GM12878 (cell line): ENCODE data around the gene DMRTB1. TPM values are rescaled to one million over a fixed set of nuclear protein-coding genes. Genes with fewer than 3 reads are reported as not detected.

Source experiments
- ATAC-seq: fragments of 200-7000 bp; cut with Tn5 transposase; 3 replicates; pipeline ENCODE4 v1.9.1; 2020; ENCODE audit warnings: mild to moderate bottlenecking, moderate library complexity
- BruUV-seq: library from RNA; stranded (reverse); fragments of 400-500 nt; replicated peaks from 2 replicates; lab custom pipeline; 2021; lab: Mats Ljungman, UMichigan
- CTCF ChIA-PET: fragments of 300-600 bp; sonication (Branson Sonifier 250); formaldehyde crosslinking; extraction: SDS; loops from one replicate; lab custom pipeline; 2021; ENCODE audit warnings: inconsistent platforms; lab: Yijun Ruan, JAX
- POLR2A ChIA-PET: fragments of 350-600 bp; formaldehyde crosslinking; extraction: SDS; loops from one replicate; lab custom pipeline; 2021; ENCODE audit warnings: inconsistent platforms; lab: Charles Lee
- RAD21 ChIA-PET: fragments of 300-600 bp; sonication (Branson Sonifier 250); formaldehyde crosslinking; loops from one replicate; lab custom pipeline; 2023; ENCODE audit warnings: antibody characterized with exemption; ENCODE audit not compliant: unreplicated experiment; lab: Charles Lee
- SMC1A ChIA-PET: fragments of 300-600 bp; sonication (Branson Sonifier 250); formaldehyde crosslinking; loops from one replicate; lab custom pipeline; 2023; ENCODE audit not compliant: unreplicated experiment, uncharacterized antibody; lab: Charles Lee
- DNase-seq: peaks from one replicate; pipeline ENCODE4 v3.0.0-alpha.2; 2011; ENCODE audit warnings: low read depth, low spot score
- FAIRE-seq: peaks from 3 replicates; lab custom pipeline; 2011; peaks lifted over from hg19 to GRCh38; lab: Jason Lieb, UNC
- H2AFZ ChIP-seq: 2 replicates; pipeline ENCODE4 v1.6.0; 2011; ENCODE audit warnings: low read depth, low read length, control low read depth; ENCODE audit not compliant: control insufficient read depth
- H3K27ac ChIP-seq: 2 replicates; pipeline ENCODE4 v1.5.1; 2011; ENCODE audit warnings: control low read depth; ENCODE audit not compliant: control insufficient read depth, insufficient read depth
- H3K27me3 ChIP-seq, 2 experiments: replicated peaks in 1 of 2; 2 replicates each; pipeline versions ENCODE4 v1.6.0 to v1.6.1; 2011; ENCODE audit warnings: low read length in 1 of 2; ENCODE audit not compliant: control insufficient read depth in 2 of 2, insufficient read depth in 2 of 2
- H3K36me3 ChIP-seq, 2 experiments: 2 replicates each; pipeline ENCODE4 v1.5.1; 2011; ENCODE audit warnings: low read length in 1 of 2; ENCODE audit not compliant: control insufficient read depth in 2 of 2, insufficient read depth in 2 of 2
- H3K4me1 ChIP-seq: 2 replicates; pipeline ENCODE4 v1.6.1; 2011; ENCODE audit warnings: mild to moderate bottlenecking, low read length, moderate library complexity, mixed read lengths; ENCODE audit not compliant: control insufficient read depth, insufficient read depth
- H3K4me2 ChIP-seq: 2 replicates; pipeline ENCODE4 v1.6.0; 2011; ENCODE audit warnings: control low read depth; ENCODE audit not compliant: control insufficient read depth, insufficient read depth
- H3K4me3 ChIP-seq: fragments of 200-600 bp; sonication (generic); 2 replicates; pipeline ENCODE4 v1.5.1; 2016
- H3K79me2 ChIP-seq: 2 replicates; pipeline ENCODE4 v1.6.0; 2011; ENCODE audit warnings: low read length; ENCODE audit not compliant: control insufficient read depth, insufficient read depth
- H3K9ac ChIP-seq: 2 replicates; pipeline ENCODE4 v1.8.0; 2011; ENCODE audit warnings: low read length, control low read depth, mixed read lengths; ENCODE audit not compliant: control insufficient read depth, insufficient read depth
- H3K9me3 ChIP-seq: replicated peaks from 3 replicates; pipeline ENCODE4 v1.5.1; 2011; ENCODE audit warnings: mild to moderate bottlenecking, low read length; ENCODE audit not compliant: control insufficient read depth, insufficient read depth
- H4K20me1 ChIP-seq: 2 replicates; pipeline ENCODE4 v1.6.0; 2011; ENCODE audit not compliant: control insufficient read depth, insufficient read depth
- ATF3 ChIP-seq: IDR thresholded peaks from 2 replicates; pipeline ENCODE4 v1.6.1; 2011; ENCODE audit warnings: low read depth, mild to moderate bottlenecking, low read length, moderate library complexity, borderline replicate concordance; ENCODE audit errors: extremely low read depth
- BCL3 ChIP-seq: IDR thresholded peaks from 2 replicates; pipeline ENCODE4 v1.6.1; 2011; ENCODE audit warnings: borderline replicate concordance, low read depth, mild to moderate bottlenecking, moderate library complexity, low read length; ENCODE audit not compliant: insufficient read depth, poor library complexity, severe bottlenecking
- CHD1 ChIP-seq: IDR thresholded peaks from 2 replicates; pipeline ENCODE4 v1.6.1; 2012; ENCODE audit warnings: low read depth, low read length, improper control_type of control experiment
- HDGF ChIP-seq: fragments of 450-650 bp; IDR thresholded peaks from 2 replicates; pipeline ENCODE4 v1.6.1; 2016; ENCODE audit warnings: antibody characterized with exemption
- IKZF2 ChIP-seq, 2 experiments: fragments of 450-650 bp; IDR thresholded peaks; 2 replicates each; pipeline ENCODE4 v1.6.1; 2017; ENCODE audit warnings: mild to moderate bottlenecking in 2 of 2, moderate library complexity in 2 of 2
- JUND ChIP-seq: IDR thresholded peaks from 2 replicates; pipeline ENCODE4 v1.6.1; 2012; ENCODE audit warnings: low read depth, mild to moderate bottlenecking, low read length, improper control_type of control experiment, moderate library complexity
- KLF5 ChIP-seq: fragments of 450-650 bp; IDR thresholded peaks from 2 replicates; pipeline ENCODE4 v1.6.1; 2014; ENCODE audit warnings: mild to moderate bottlenecking; ENCODE audit not compliant: partially characterized antibody
- LARP7 ChIP-seq: fragments of 450-650 bp; IDR thresholded peaks from 2 replicates; pipeline ENCODE4 v1.6.1; 2017; ENCODE audit warnings: mild to moderate bottlenecking
- NFYB ChIP-seq: IDR thresholded peaks from 2 replicates; pipeline ENCODE4 v1.6.1; 2011; ENCODE audit warnings: low read depth, mild to moderate bottlenecking, low read length, improper control_type of control experiment, moderate library complexity; ENCODE audit not compliant: insufficient read depth
- PRDM15 ChIP-seq: fragments of 450-650 bp; formaldehyde crosslinking; IDR thresholded peaks from 2 replicates; pipeline ENCODE4 v1.4.0; 2020; ENCODE audit warnings: mild to moderate bottlenecking, moderate library complexity
- RB1 ChIP-seq: fragments of 450-650 bp; formaldehyde crosslinking; IDR thresholded peaks from 2 replicates; pipeline ENCODE4 v1.6.1; 2017; ENCODE audit warnings: mild to moderate bottlenecking, borderline replicate concordance
- WGBS: methylation state at CpG from one replicate; pipeline ENCODE4 v1.1.6; 2016; ENCODE audit warnings: low lambda C conversion rate; ENCODE audit not compliant: insufficient replicate concordance, insufficient coverage; ENCODE audit errors: missing lambda C conversion rate; 5-methylcytosine and 5-hydroxymethylcytosine counted together
- in situ Hi-C: fragments of 300-500 bp; cut with MboI; formaldehyde crosslinking; loops from 9 replicates; pipeline ENCODE4 v1.14.3; 2018; ENCODE audit warnings: mixed read lengths
- intact Hi-C: fragments of 100-400 bp; cut with micrococcal nuclease; formaldehyde crosslinking; loops from one replicate; pipeline ENCODE4 v1.14.2; 2022; ENCODE audit not compliant: unreplicated experiment
- polyA plus RNA-seq, 11 experiments: library from polyadenylated mRNA; depleted of rRNA in 4 of 11; unstranded in 6 of 11; stranded (reverse) in 5 of 11; fragments of >200 nt; fragmentation: Nextera tagmentation in 4 of 11; fragmentation: Illumina TruSeq in 1 of 11; extraction: Ambion mirVana in 4 of 11; extraction: Trizol in 1 of 11; gene quantifications; 1 replicate in 1 of 11; 2 replicates in 10 of 11; pipeline versions ENCODE4 v1.2.1 to v1.2.3, GENCODE V29; 2011 to 2016; ENCODE audit warnings: inconsistent platforms in 2 of 11, missing spikeins in 2 of 11, low read depth in 1 of 11
- total RNA-seq, 4 experiments: library from RNA; depleted of rRNA in 3 of 4; stranded (reverse); fragments of >200 nt in 3 of 4; fragmentation: Illumina TruSeq in 1 of 4; extraction: Trizol in 1 of 4; gene quantifications; 2 replicates each; pipeline versions ENCODE4 v1.2.1 to v1.2.3, GENCODE V29; 2013 to 2021
- TF ChIP-seq, protein P1 (sequence below): IDR thresholded peaks from 2 replicates; pipeline ENCODE4 v1.6.1; 2012; ENCODE audit warnings: mild to moderate bottlenecking, low read depth, low read length

DMRTB1 gene
- total and polyA plus RNA-seq, 10 of the 15 experiments (the other 5 are each of a cell fraction or from before 2014, with no cell fraction given), result not detected

- no peak for TF ChIP-seq BCL3
- no peak for TF ChIP-seq KLF5
- no peak for TF ChIP-seq RB1
- no peak for TF ChIP-seq JUND
- TF ChIP-seq HDGF, result no peak
- TF ChIP-seq CHD1, result no peak
Observed at GRCh38 chr1:53416269-53416813, 42.9 kb upstream of the DMRTB1 start (continued).

- Histone ChIP-seq H3K36me3 (no peaks in the 10 kb centered on the region), H3K4me1 (peaks cover 16% of the 10 kb centered on the region), H3K9me3 (no peaks in the 10 kb centered on the region; the same call in 2 of the 3 replicates), H3K4me2 (no peak overlapping the region), H3K4me3 (no peak overlapping the region), H3K27me3 (peaks cover 0 to 6% of the 10 kb centered on the region in 2 experiments; a peak in 2 of 4 replicates), H3K27ac (no peak overlapping the region), H2AFZ (no peak overlapping the region), H3K79me2 (no peaks in the 10 kb centered on the region), H4K20me1 (no peaks in the 10 kb centered on the region), H3K9ac (no peak overlapping the region)
- intact Hi-C loops (no loop called here), in situ Hi-C loops (no loop called here)
- POLR2A ChIA-PET, result interaction anchor here (0.5 kb wide), 1 partner anchor 781 kb away, joined by 5 read pairs; no protein-coding TSS in a partner anchor
- SMC1A ChIA-PET, result interaction anchor here (1.5 kb wide), 1 partner anchor 13 kb away, joined by 3 read pairs; no protein-coding TSS in a partner anchor
- no TSS peak for BruUV-seq
- DNase-seq (no peak), FAIRE-seq (no peak), ATAC-seq (no peak)
- 65% methylated on average over 9 of the region's 9 CpGs for WGBS
- CTCF ChIA-PET, result no interaction called here
- RAD21 ChIA-PET, result no interaction called here
- TF ChIP-seq ATF3 (no peak), NFYB (no peak), IKZF2 (IDR thresholded peaks at IDR 0.05) (peak; percentile 51 to 67; a peak in 2 of 4 replicates), LARP7 (no peak), KLF5 (no peak), PRDM15 (CRISPR knock-in tag) (no peak)
- TF ChIP-seq, protein P1, sequence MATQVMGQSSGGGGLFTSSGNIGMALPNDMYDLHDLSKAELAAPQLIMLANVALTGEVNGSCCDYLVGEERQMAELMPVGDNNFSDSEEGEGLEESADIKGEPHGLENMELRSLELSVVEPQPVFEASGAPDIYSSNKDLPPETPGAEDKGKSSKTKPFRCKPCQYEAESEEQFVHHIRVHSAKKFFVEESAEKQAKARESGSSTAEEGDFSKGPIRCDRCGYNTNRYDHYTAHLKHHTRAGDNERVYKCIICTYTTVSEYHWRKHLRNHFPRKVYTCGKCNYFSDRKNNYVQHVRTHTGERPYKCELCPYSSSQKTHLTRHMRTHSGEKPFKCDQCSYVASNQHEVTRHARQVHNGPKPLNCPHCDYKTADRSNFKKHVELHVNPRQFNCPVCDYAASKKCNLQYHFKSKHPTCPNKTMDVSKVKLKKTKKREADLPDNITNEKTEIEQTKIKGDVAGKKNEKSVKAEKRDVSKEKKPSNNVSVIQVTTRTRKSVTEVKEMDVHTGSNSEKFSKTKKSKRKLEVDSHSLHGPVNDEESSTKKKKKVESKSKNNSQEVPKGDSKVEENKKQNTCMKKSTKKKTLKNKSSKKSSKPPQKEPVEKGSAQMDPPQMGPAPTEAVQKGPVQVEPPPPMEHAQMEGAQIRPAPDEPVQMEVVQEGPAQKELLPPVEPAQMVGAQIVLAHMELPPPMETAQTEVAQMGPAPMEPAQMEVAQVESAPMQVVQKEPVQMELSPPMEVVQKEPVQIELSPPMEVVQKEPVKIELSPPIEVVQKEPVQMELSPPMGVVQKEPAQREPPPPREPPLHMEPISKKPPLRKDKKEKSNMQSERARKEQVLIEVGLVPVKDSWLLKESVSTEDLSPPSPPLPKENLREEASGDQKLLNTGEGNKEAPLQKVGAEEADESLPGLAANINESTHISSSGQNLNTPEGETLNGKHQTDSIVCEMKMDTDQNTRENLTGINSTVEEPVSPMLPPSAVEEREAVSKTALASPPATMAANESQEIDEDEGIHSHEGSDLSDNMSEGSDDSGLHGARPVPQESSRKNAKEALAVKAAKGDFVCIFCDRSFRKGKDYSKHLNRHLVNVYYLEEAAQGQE, result no peak
Observed at GRCh38 chr1:53417074-53417511, 42.1 kb upstream of the DMRTB1 start.
